Ovary (tissue), 3 donors: ENCODE results near the gene BACH2.

Experiments used
- POLR2A ChIP-seq: fragments of 450-650 bp; IDR thresholded peaks from one replicate; pipeline ENCODE4 v1.6.1; 2017; ENCODE audit warnings: antibody characterized with exemption, mild to moderate bottlenecking, moderate library complexity
- TF ChIP-seq, protein P1 (sequence below), 3 donors: fragments of 450-650 bp in 2 of 3; fragments of 200-600 bp in 1 of 3; IDR thresholded peaks; one replicate each; pipeline versions ENCODE4 v1.5.1 to v1.8.0; 2016 to 2022; ENCODE audit warnings: antibody characterized with exemption in 3 of 3, mild to moderate bottlenecking in 1 of 3
- donor health status: DM: no; HTN: no; CAD: no.

DNA sequence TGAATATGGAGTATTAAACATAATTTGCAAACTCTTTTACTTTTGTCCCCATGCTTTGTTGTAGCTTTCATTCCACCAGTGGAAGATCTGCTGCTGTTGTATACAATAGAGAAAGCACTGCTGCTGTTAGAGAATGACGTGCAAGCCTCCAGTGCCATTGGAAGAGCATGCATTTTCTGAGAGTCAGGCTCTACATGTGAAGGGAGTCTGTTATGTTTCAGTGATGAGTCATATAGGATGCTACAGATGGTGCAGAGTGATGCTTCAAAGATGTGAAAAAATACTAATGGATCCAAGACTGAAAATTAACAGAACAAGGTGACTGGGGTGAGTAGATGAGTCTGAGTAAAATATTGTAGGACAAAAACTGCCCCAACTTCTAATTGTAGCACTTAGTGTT is 22.4 kb upstream of the BACH2 start:
- TF ChIP-seq, protein P1, sequence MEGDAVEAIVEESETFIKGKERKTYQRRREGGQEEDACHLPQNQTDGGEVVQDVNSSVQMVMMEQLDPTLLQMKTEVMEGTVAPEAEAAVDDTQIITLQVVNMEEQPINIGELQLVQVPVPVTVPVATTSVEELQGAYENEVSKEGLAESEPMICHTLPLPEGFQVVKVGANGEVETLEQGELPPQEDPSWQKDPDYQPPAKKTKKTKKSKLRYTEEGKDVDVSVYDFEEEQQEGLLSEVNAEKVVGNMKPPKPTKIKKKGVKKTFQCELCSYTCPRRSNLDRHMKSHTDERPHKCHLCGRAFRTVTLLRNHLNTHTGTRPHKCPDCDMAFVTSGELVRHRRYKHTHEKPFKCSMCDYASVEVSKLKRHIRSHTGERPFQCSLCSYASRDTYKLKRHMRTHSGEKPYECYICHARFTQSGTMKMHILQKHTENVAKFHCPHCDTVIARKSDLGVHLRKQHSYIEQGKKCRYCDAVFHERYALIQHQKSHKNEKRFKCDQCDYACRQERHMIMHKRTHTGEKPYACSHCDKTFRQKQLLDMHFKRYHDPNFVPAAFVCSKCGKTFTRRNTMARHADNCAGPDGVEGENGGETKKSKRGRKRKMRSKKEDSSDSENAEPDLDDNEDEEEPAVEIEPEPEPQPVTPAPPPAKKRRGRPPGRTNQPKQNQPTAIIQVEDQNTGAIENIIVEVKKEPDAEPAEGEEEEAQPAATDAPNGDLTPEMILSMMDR (IDR thresholded peaks at IDR 0.05) = no peak
- TF ChIP-seq POLR2A = no peak
